HepG2 (cell line): ENCODE data around the gene PA2G4. TPM values are rescaled to one million over a fixed set of nuclear protein-coding genes. Genes with fewer than 3 reads are reported as not detected.

Source experiments
- ATF3 ChIP-seq: sonication (generic); formaldehyde crosslinking; IDR thresholded peaks from 2 replicates; pipeline ENCODE4 v1.4.0; 2020; ENCODE audit warnings: missing genetic modification reagents
- ATF5 ChIP-seq: sonication (generic); formaldehyde crosslinking; IDR thresholded peaks from 2 replicates; pipeline ENCODE4 v1.4.0; 2020; ENCODE audit warnings: mild to moderate bottlenecking, low read depth, missing genetic modification reagents
- CTCF ChIP-seq: sonication (generic); formaldehyde crosslinking; IDR thresholded peaks from 2 replicates; pipeline ENCODE4 v1.5.0; 2020; ENCODE audit warnings: mild to moderate bottlenecking, missing genetic modification reagents, moderate library complexity
- ESRRA ChIP-seq: sonication (generic); formaldehyde crosslinking; IDR thresholded peaks from 2 replicates; pipeline ENCODE4 v1.5.1; 2020; ENCODE audit warnings: mild to moderate bottlenecking, low read depth, missing genetic modification reagents
- GABPA ChIP-seq, 2 experiments: IDR thresholded peaks; 2 replicates each; pipeline ENCODE4 v1.6.1; 2011 to 2016; ENCODE audit warnings: low read depth in 2 of 2, low read length in 1 of 2, missing biosample characterization in 1 of 2, missing genetic modification characterization in 1 of 2
- GATAD2A ChIP-seq: IDR thresholded peaks from 2 replicates; pipeline ENCODE4 v1.6.1; 2016
- IRF2 ChIP-seq: IDR thresholded peaks from 2 replicates; pipeline ENCODE4 v1.6.1; 2018; ENCODE audit warnings: missing genetic modification reagents, missing compliant biosample characterization
- RERE ChIP-seq: IDR thresholded peaks from 2 replicates; pipeline ENCODE4 v1.6.1; 2016; ENCODE audit warnings: low read depth, missing genetic modification reagents, missing compliant biosample characterization
- SIN3B ChIP-seq: fragments of 150-350 bp; IDR thresholded peaks from 2 replicates; pipeline ENCODE4 v1.6.1; 2014; ENCODE audit warnings: low read length
- SP2 ChIP-seq: sonication (generic); formaldehyde crosslinking; IDR thresholded peaks from 2 replicates; pipeline ENCODE4 v1.5.1; 2020; ENCODE audit warnings: mild to moderate bottlenecking, missing genetic modification reagents
- SSRP1 ChIP-seq: IDR thresholded peaks from 2 replicates; pipeline ENCODE4 v1.6.1; 2016; ENCODE audit warnings: control low read depth
- ZHX1 ChIP-seq: sonication (generic); formaldehyde crosslinking; IDR thresholded peaks from 2 replicates; pipeline ENCODE4 v1.8.1; 2022; ENCODE audit warnings: low read depth, mild to moderate bottlenecking, missing genetic modification reagents
- ZNF264 ChIP-seq: sonication (generic); formaldehyde crosslinking; IDR thresholded peaks from 2 replicates; pipeline ENCODE4 v1.4.0; 2020; ENCODE audit warnings: missing genetic modification reagents
- ZNF33B ChIP-seq: sonication (generic); formaldehyde crosslinking; IDR thresholded peaks from 2 replicates; pipeline ENCODE4 v1.5.1; 2020; ENCODE audit warnings: mild to moderate bottlenecking, missing genetic modification reagents
- ZNF552 ChIP-seq: sonication (generic); formaldehyde crosslinking; IDR thresholded peaks from 2 replicates; pipeline ENCODE4 v1.9.0; 2022; ENCODE audit warnings: missing genetic modification reagents, mild to moderate bottlenecking, borderline replicate concordance
- ZNF792 ChIP-seq: IDR thresholded peaks from 2 replicates; pipeline ENCODE4 v1.6.1; 2016
- polyA plus RNA-seq, 8 experiments: library from polyadenylated mRNA; depleted of rRNA in 3 of 8; stranded (reverse) in 7 of 8; unstranded in 1 of 8; fragments of >200 nt; fragmentation: Illumina TruSeq in 4 of 8; extraction: Trizol in 4 of 8; gene quantifications; 2 replicates each; pipeline versions ENCODE4 v1.2.1 to v1.2.3, GENCODE V29; 2011 to 2016; ENCODE audit warnings: low read depth in 4 of 8, missing spikeins in 1 of 8, mixed read lengths in 1 of 8; ENCODE audit not compliant: insufficient read depth in 1 of 8
- total RNA-seq, 5 experiments: library from RNA; depleted of rRNA; stranded (reverse); fragments of >200 nt; fragmentation: Illumina TruSeq; extraction: Trizol; gene quantifications; 2 replicates each; pipeline ENCODE4 v1.2.3, GENCODE V29; 2016; ENCODE audit warnings: low read depth in 1 of 5

The PA2G4 gene
- total and polyA plus RNA-seq, 2 of the 13 experiments (the other 11 are each of a cell fraction or from before 2014, with no cell fraction given): 147 to 240 TPM

- TF ChIP-seq CTCF (peak; percentile 17; the same call in 1 of the 2 replicates), GATAD2A (peak; percentile 38; the same call in 1 of the 2 replicates), SP2 (CRISPR knock-in tag) (no peak), ATF3 (CRISPR knock-in tag) (0 out of 2 replicates have a peak, but pooled peaks have one; percentile 9), ESRRA (CRISPR knock-in tag) (0 out of 2 replicates have a peak, but pooled peaks have one; percentile 53), SIN3B (peak; percentile 64; the same call in 1 of the 2 replicates), ZNF792 (CRISPR knock-in tag) (peak; percentile 63; the same call in 1 of the 2 replicates), ZNF33B (CRISPR knock-in tag) (no peak), ZNF264 (CRISPR knock-in tag) (0 out of 2 replicates have a peak, but pooled peaks have one; percentile 16), ATF5 (CRISPR knock-in tag) (peak; percentile 89; the same call in 1 of the 2 replicates), ZHX1 (CRISPR knock-in tag) (0 out of 2 replicates have a peak, but pooled peaks have one; percentile 67), ZNF552 (CRISPR knock-in tag) (no peak), IRF2 (CRISPR knock-in tag) (peak; percentile 86), RERE (CRISPR knock-in tag) (peak; percentile 27; the same call in 1 of the 2 replicates), GABPA (IDR thresholded peaks at IDR 0.05; ENCODE audit: low read depth, low read length) (peak; percentile 68), GABPA (CRISPR knock-in tag; IDR thresholded peaks at IDR 0.05; ENCODE audit: low read depth) (peak; percentile 96), SSRP1 (peak; percentile 88; the same call in 1 of the 2 replicates)
These were observed 12.1 kb downstream of the PA2G4 start, which contains the start of gene RPL41 (continued) for GRCh38 chr12:56116267-56117081.
